T-helper 1 cell treated with Interleukin-12 subunit alpha and Interleukin-12 subunit beta and Interleukin-4 antibody, amounts not matched to agents 30 μg/mL and 1 μg/mL, for 36 hours (primary cell): ENCODE data around the gene ARRDC4.

Experiments
- H3K27ac Mint-ChIP-seq: one replicate; pipeline ENCODE4 v1.8.0; 2021; ENCODE audit warnings: mild to moderate bottlenecking, mixed read lengths
- H3K27me3 Mint-ChIP-seq: one replicate; pipeline ENCODE4 v1.8.0; 2021; ENCODE audit warnings: low read depth, mixed read lengths
- H3K36me3 Mint-ChIP-seq: one replicate; pipeline ENCODE4 v1.8.0; 2021; ENCODE audit warnings: low read depth, mixed read lengths
- H3K4me1 Mint-ChIP-seq: one replicate; pipeline ENCODE4 v1.8.0; 2021; ENCODE audit warnings: low read depth, mixed read lengths
- H3K4me3 Mint-ChIP-seq: one replicate; pipeline ENCODE4 v1.8.0; 2021; ENCODE audit warnings: mild to moderate bottlenecking, moderate library complexity, mixed read lengths
- H3K9me3 Mint-ChIP-seq: one replicate; pipeline ENCODE4 v1.8.0; 2021; ENCODE audit warnings: mixed read lengths

The ARRDC4 gene

GRCh38 chr15:97960364-97961066 lies at the start of gene ARRDC4:
Gene ARRDC4, plus strand, starts transcription at chr15:97960703. Its CDS starts 159 bp downstream, at chr15:97960862.
- Mint-ChIP-seq H3K4me1 (peaks cover 16% of the 10 kb centered on the region), H3K27ac (peak within 1 kb of the TSS; percentile 78), H3K27me3 (peaks cover 20% of the 10 kb centered on the region), H3K9me3 (no peaks in the 10 kb centered on the region), H3K4me3 (peak within 1 kb of the TSS; percentile 78), H3K36me3 (no peaks in the 10 kb centered on the region)

GRCh38 chr15:97914711-97915110 lies 45.8 kb upstream of the ARRDC4 start:
- no peaks in the 10 kb centered on the region for H3K36me3 Mint-ChIP-seq
- no peaks in the 10 kb centered on the region for H3K4me1 Mint-ChIP-seq
- H3K9me3 Mint-ChIP-seq: no peaks in the 10 kb centered on the region
- no peak overlapping the region for H3K27ac Mint-ChIP-seq
- peaks cover under 1% of the 10 kb centered on the region for H3K27me3 Mint-ChIP-seq
- no peak overlapping the region for H3K4me3 Mint-ChIP-seq

- H3K36me3 Mint-ChIP-seq: no peaks in the 10 kb centered on the region
- no peak overlapping the region for H3K4me3 Mint-ChIP-seq
- H3K4me1 Mint-ChIP-seq: no peaks in the 10 kb centered on the region
- H3K27ac Mint-ChIP-seq: no peak overlapping the region
- H3K9me3 Mint-ChIP-seq: no peaks in the 10 kb centered on the region
- no peaks in the 10 kb centered on the region for H3K27me3 Mint-ChIP-seq
Observed at GRCh38 chr15:97915261-97915660, 45.2 kb upstream of the ARRDC4 start.

GRCh38 chr15:97921296-97921865 lies 39.1 kb upstream of the ARRDC4 start:
- Mint-ChIP-seq H3K9me3 (peaks cover 16% of the 10 kb centered on the region), H3K4me3 (no peak overlapping the region), H3K4me1 (no peaks in the 10 kb centered on the region), H3K27ac (no peak overlapping the region), H3K27me3 (no peaks in the 10 kb centered on the region), H3K36me3 (no peaks in the 10 kb centered on the region)

GRCh38 chr15:97929456-97930229 lies 30.9 kb upstream of the ARRDC4 start:
- Mint-ChIP-seq H3K9me3 (peaks cover 5% of the 10 kb centered on the region), H3K4me1 (no peaks in the 10 kb centered on the region), H3K36me3 (no peaks in the 10 kb centered on the region), H3K27me3 (no peaks in the 10 kb centered on the region), H3K27ac (no peak overlapping the region), H3K4me3 (no peak overlapping the region)

- no peak overlapping the region for H3K27ac Mint-ChIP-seq
- H3K4me3 Mint-ChIP-seq: no peak overlapping the region
- H3K4me1 Mint-ChIP-seq: no peaks in the 10 kb centered on the region
- H3K36me3 Mint-ChIP-seq: no peaks in the 10 kb centered on the region
- H3K27me3 Mint-ChIP-seq: no peaks in the 10 kb centered on the region
- peaks cover 5% of the 10 kb centered on the region for H3K9me3 Mint-ChIP-seq
Observed at GRCh38 chr15:97930230-97930629, 30.3 kb upstream of the ARRDC4 start.

GRCh38 chr15:97931314-97931713 lies 29.2 kb upstream of the ARRDC4 start:
- no peak overlapping the region for H3K27ac Mint-ChIP-seq
- H3K9me3 Mint-ChIP-seq: peaks cover 5% of the 10 kb centered on the region
- H3K4me3 Mint-ChIP-seq: no peak overlapping the region
- no peaks in the 10 kb centered on the region for H3K4me1 Mint-ChIP-seq
- H3K36me3 Mint-ChIP-seq: no peaks in the 10 kb centered on the region
- H3K27me3 Mint-ChIP-seq: no peaks in the 10 kb centered on the region

- Mint-ChIP-seq H3K4me3 (no peak overlapping the region), H3K27me3 (no peaks in the 10 kb centered on the region), H3K36me3 (no peaks in the 10 kb centered on the region), H3K27ac (no peak overlapping the region), H3K4me1 (no peaks in the 10 kb centered on the region), H3K9me3 (peaks cover 5% of the 10 kb centered on the region)
Observed at GRCh38 chr15:97933589-97933988, 26.9 kb upstream of the ARRDC4 start.

GRCh38 chr15:97940993-97941392 lies 19.5 kb upstream of the ARRDC4 start:
- H3K4me3 Mint-ChIP-seq: no peak overlapping the region
- H3K36me3 Mint-ChIP-seq: no peaks in the 10 kb centered on the region
- H3K27me3 Mint-ChIP-seq: no peaks in the 10 kb centered on the region
- no peak overlapping the region for H3K27ac Mint-ChIP-seq
- no peaks in the 10 kb centered on the region for H3K4me1 Mint-ChIP-seq
- H3K9me3 Mint-ChIP-seq: no peaks in the 10 kb centered on the region

- no peak overlapping the region for H3K4me3 Mint-ChIP-seq
- H3K9me3 Mint-ChIP-seq: no peaks in the 10 kb centered on the region
- H3K27me3 Mint-ChIP-seq: no peaks in the 10 kb centered on the region
- H3K27ac Mint-ChIP-seq: no peak overlapping the region
- no peaks in the 10 kb centered on the region for H3K36me3 Mint-ChIP-seq
- no peaks in the 10 kb centered on the region for H3K4me1 Mint-ChIP-seq
Observed at GRCh38 chr15:97941572-97941971, 18.9 kb upstream of the ARRDC4 start.

GRCh38 chr15:97944724-97945123 lies 15.8 kb upstream of the ARRDC4 start:
- no peaks in the 10 kb centered on the region for H3K36me3 Mint-ChIP-seq
- H3K27ac Mint-ChIP-seq: no peak overlapping the region
- H3K9me3 Mint-ChIP-seq: no peaks in the 10 kb centered on the region
- no peaks in the 10 kb centered on the region for H3K27me3 Mint-ChIP-seq
- no peak overlapping the region for H3K4me3 Mint-ChIP-seq
- no peaks in the 10 kb centered on the region for H3K4me1 Mint-ChIP-seq

- no peaks in the 10 kb centered on the region for H3K9me3 Mint-ChIP-seq
- H3K27ac Mint-ChIP-seq: no peak overlapping the region
- H3K4me1 Mint-ChIP-seq: no peaks in the 10 kb centered on the region
- no peaks in the 10 kb centered on the region for H3K36me3 Mint-ChIP-seq
- no peak overlapping the region for H3K4me3 Mint-ChIP-seq
- no peaks in the 10 kb centered on the region for H3K27me3 Mint-ChIP-seq
Observed at GRCh38 chr15:97947465-97948260, 12.8 kb upstream of the ARRDC4 start.

GRCh38 chr15:97953254-97953653 lies 7.2 kb upstream of the ARRDC4 start:
- no peaks in the 10 kb centered on the region for H3K36me3 Mint-ChIP-seq
- no peak overlapping the region for H3K4me3 Mint-ChIP-seq
- no peak overlapping the region for H3K27ac Mint-ChIP-seq
- H3K9me3 Mint-ChIP-seq: no peaks in the 10 kb centered on the region
- H3K27me3 Mint-ChIP-seq: peaks cover 8% of the 10 kb centered on the region
- H3K4me1 Mint-ChIP-seq: peaks cover 2% of the 10 kb centered on the region

- H3K27me3 Mint-ChIP-seq: peaks cover 8% of the 10 kb centered on the region
- H3K36me3 Mint-ChIP-seq: no peaks in the 10 kb centered on the region
- peaks cover 2% of the 10 kb centered on the region for H3K4me1 Mint-ChIP-seq
- H3K27ac Mint-ChIP-seq: no peak overlapping the region
- no peak overlapping the region for H3K4me3 Mint-ChIP-seq
- no peaks in the 10 kb centered on the region for H3K9me3 Mint-ChIP-seq
Observed at GRCh38 chr15:97953748-97954147, 6.8 kb upstream of the ARRDC4 start.
